ENCODE data around the gene TBC1D2. TPM values are rescaled to one million over a fixed set of nuclear protein-coding genes. Genes with fewer than 3 reads are reported as not detected.

The TBC1D2 gene
- total and polyA plus RNA-seq, 2 of the 13 experiments (the other 11 are each of a cell fraction or from before 2014, with no cell fraction given) = 2.0 to 2.8 TPM

DNA sequence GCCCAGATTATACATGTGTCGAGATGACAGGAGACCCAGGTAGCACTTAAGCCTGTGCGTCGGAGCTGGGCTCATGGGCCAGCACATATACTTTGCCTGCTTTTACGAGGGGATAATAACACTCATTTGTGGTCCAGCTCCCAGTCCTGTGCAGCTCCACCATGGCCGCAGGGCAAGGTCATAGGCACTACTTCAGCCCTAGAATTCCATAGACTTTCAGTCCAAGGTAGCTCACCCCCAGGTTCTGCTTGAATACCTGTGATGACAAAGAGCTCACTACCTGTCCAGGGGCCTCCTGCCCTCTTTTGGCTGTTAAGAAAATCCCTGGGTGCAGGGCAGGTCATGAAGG lies 64.7 kb downstream of the TBC1D2 start:
- no TSS peak for BruUV-seq (replicated peaks)
- Histone ChIP-seq H3K4me1 (ENCODE audit: insufficient read depth, low read length) (peaks cover 44% of the 10 kb centered on the region), H3K4me3 (replicated peaks in 1 of 3; ENCODE audit: insufficient read depth in 1 of 3, low read depth in 2 of 3, low read length in 3 of 3) (peak overlapping the region in 1 of 3 experiments; percentile 98; a peak in 3 of 6 replicates), H3K27ac (ENCODE audit: extremely low read length, insufficient read depth, low read length) (no peak overlapping the region), H3K36me3 (replicated peaks in 1 of 2; ENCODE audit: control insufficient read depth in 1 of 2, insufficient read depth in 2 of 2, low read length in 2 of 2) (no peaks in the 10 kb centered on the region), H2AFZ (ENCODE audit: low read length) (no peak overlapping the region), H3K9me3 (ENCODE audit: low read length) (no peaks in the 10 kb centered on the region), H4K20me1 (ENCODE audit: insufficient read depth, low read length) (no peaks in the 10 kb centered on the region), H3K27me3 (ENCODE audit: control insufficient read depth in 1 of 2, insufficient read depth in 2 of 2, low read length in 2 of 2) (no peaks in the 10 kb centered on the region), H3K9ac (ENCODE audit: insufficient read depth, low read depth, low read length) (no peak overlapping the region), H3K79me2 (ENCODE audit: insufficient read depth, low read length) (peaks cover 51% of the 10 kb centered on the region), H3K4me2 (ENCODE audit: low read depth, low read length) (peak overlapping the region; percentile 85)
- POLR2A ChIA-PET = interaction anchor here (1.2 to 3.6 kb wide), 7 partner anchors 8 to 145 kb away, joined by 3 to 15 read pairs (median 5); partner anchors contain the start of genes NANS, TBC1D2 and TRIM14
- in situ Hi-C loops (cut with HindIII; ENCODE audit: extremely low pct_ligation_motif_present, low pct_unique_long_range_greater_than_20kb) = loop anchor here (5.0 kb wide), 1 partner anchor 73 kb away; the partner anchor contains the start of gene TRIM14
- ATAC-seq (0 out of 3 replicates have a peak, but pooled peaks have one; percentile 1), DNase-seq (ENCODE audit: low spot score) (no peak), FAIRE-seq (no peak)
- no peak for TF ChIP-seq MEIS1 (CRISPR knock-in tag; IDR thresholded peaks at IDR 0.05; ENCODE audit: borderline replicate concordance)
- TF ChIP-seq, protein P1, sequence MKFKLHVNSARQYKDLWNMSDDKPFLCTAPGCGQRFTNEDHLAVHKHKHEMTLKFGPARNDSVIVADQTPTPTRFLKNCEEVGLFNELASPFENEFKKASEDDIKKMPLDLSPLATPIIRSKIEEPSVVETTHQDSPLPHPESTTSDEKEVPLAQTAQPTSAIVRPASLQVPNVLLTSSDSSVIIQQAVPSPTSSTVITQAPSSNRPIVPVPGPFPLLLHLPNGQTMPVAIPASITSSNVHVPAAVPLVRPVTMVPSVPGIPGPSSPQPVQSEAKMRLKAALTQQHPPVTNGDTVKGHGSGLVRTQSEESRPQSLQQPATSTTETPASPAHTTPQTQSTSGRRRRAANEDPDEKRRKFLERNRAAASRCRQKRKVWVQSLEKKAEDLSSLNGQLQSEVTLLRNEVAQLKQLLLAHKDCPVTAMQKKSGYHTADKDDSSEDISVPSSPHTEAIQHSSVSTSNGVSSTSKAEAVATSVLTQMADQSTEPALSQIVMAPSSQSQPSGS (CRISPR knock-in tag; IDR thresholded peaks at IDR 0.05) = 0 out of 2 replicates have a peak, but pooled peaks have one; percentile 13
- TF ChIP-seq ZFP36L2 (CRISPR knock-in tag; IDR thresholded peaks at IDR 0.05) = no peak
- no peak for TF ChIP-seq ZNF24 (IDR thresholded peaks at IDR 0.05)
- 0 out of 2 replicates have a peak, but pooled peaks have one; percentile 18 for TF ChIP-seq ZNF878 (CRISPR knock-in tag; IDR thresholded peaks at IDR 0.05)
- 0 out of 2 replicates have a peak, but pooled peaks have one; percentile 20 for TF ChIP-seq TBX2 (CRISPR knock-in tag; IDR thresholded peaks at IDR 0.05; ENCODE audit: borderline replicate concordance)
- no peak for TF ChIP-seq TP53 (CRISPR knock-in tag; conservative IDR thresholded peaks at IDR 0.05)
- intact Hi-C loops (cut with micrococcal nuclease; ENCODE audit: unreplicated experiment) = loop anchor here (2.0 to 5.0 kb wide), 3 partner anchors 14 to 113 kb away; no protein-coding TSS in a partner anchor
- CTCF ChIA-PET (ENCODE audit: low intra/inter-chr PET ratio, low total read pairs) = no interaction called here
- WGBS (ENCODE audit: low lambda C conversion rate) = 31% methylated on average over 4 of the region's 5 CpGs

- FAIRE-seq (no peak), DNase-seq (ENCODE audit: low spot score) (no peak), ATAC-seq (no peak)
- no peak overlapping the region for H3K4me3 ChIP-seq (replicated peaks in 1 of 3; ENCODE audit: insufficient read depth in 1 of 3, low read depth in 2 of 3, low read length in 3 of 3)
- H3K27ac ChIP-seq (ENCODE audit: extremely low read length, insufficient read depth, low read length) = no peak overlapping the region
- WGBS (ENCODE audit: low lambda C conversion rate) = 94% methylated on average over 6 of the region's 6 CpGs
- H3K4me1 ChIP-seq (ENCODE audit: insufficient read depth, low read length) = peaks cover 48% of the 10 kb centered on the region
- H2AFZ ChIP-seq (ENCODE audit: low read length) = no peak overlapping the region
- H3K4me2 ChIP-seq (ENCODE audit: low read depth, low read length) = no peak overlapping the region
- intact Hi-C loops (cut with micrococcal nuclease; ENCODE audit: unreplicated experiment) = no loop called here
- POLR2A ChIA-PET = no interaction called here
- no peaks in the 10 kb centered on the region for H3K27me3 ChIP-seq (ENCODE audit: control insufficient read depth in 1 of 2, insufficient read depth in 2 of 2, low read length in 2 of 2)
- H4K20me1 ChIP-seq (ENCODE audit: insufficient read depth, low read length) = no peaks in the 10 kb centered on the region
- H3K36me3 ChIP-seq (replicated peaks in 1 of 2; ENCODE audit: control insufficient read depth in 1 of 2, insufficient read depth in 2 of 2, low read length in 2 of 2) = peaks cover 0 to 1% of the 10 kb centered on the region in 2 experiments; a peak in 1 of 5 replicates
- in situ Hi-C loops (cut with HindIII; ENCODE audit: extremely low pct_ligation_motif_present, low pct_unique_long_range_greater_than_20kb) = no loop called here
- CTCF ChIA-PET (ENCODE audit: low intra/inter-chr PET ratio, low total read pairs) = no interaction called here
- H3K9ac ChIP-seq (ENCODE audit: insufficient read depth, low read depth, low read length) = no peak overlapping the region
- peaks cover 57% of the 10 kb centered on the region for H3K79me2 ChIP-seq (ENCODE audit: insufficient read depth, low read length)
- no peaks in the 10 kb centered on the region for H3K9me3 ChIP-seq (ENCODE audit: low read length)
- BruUV-seq (replicated peaks) = TSS peak; percentile 37
- TF ChIP-seq CHD4 (IDR thresholded peaks at IDR 0.05; ENCODE audit: borderline replicate concordance, low read length) (peak; percentile 66; the same call in 1 of the 2 replicates), ZNF432 (CRISPR knock-in tag; IDR thresholded peaks at IDR 0.05; ENCODE audit: borderline replicate concordance) (no peak), ZNF570 (CRISPR knock-in tag; IDR thresholded peaks at IDR 0.05; ENCODE audit: borderline replicate concordance) (no peak), ZNF263 (CRISPR knock-in tag; IDR thresholded peaks at IDR 0.05) (no peak), ATF1 (CRISPR knock-in tag; IDR thresholded peaks at IDR 0.05) (no peak), FOXA3 (CRISPR knock-in tag; IDR thresholded peaks at IDR 0.05) (no peak), ZNF550 (CRISPR knock-in tag; IDR thresholded peaks at IDR 0.05; ENCODE audit: borderline replicate concordance) (no peak), SRSF4 (IDR thresholded peaks at IDR 0.05; ENCODE audit: low read depth, low read length, poor library complexity, severe bottlenecking) (no peak), GATAD1 (CRISPR knock-in tag; IDR thresholded peaks at IDR 0.05) (no peak)
- TF ChIP-seq, protein P2, sequence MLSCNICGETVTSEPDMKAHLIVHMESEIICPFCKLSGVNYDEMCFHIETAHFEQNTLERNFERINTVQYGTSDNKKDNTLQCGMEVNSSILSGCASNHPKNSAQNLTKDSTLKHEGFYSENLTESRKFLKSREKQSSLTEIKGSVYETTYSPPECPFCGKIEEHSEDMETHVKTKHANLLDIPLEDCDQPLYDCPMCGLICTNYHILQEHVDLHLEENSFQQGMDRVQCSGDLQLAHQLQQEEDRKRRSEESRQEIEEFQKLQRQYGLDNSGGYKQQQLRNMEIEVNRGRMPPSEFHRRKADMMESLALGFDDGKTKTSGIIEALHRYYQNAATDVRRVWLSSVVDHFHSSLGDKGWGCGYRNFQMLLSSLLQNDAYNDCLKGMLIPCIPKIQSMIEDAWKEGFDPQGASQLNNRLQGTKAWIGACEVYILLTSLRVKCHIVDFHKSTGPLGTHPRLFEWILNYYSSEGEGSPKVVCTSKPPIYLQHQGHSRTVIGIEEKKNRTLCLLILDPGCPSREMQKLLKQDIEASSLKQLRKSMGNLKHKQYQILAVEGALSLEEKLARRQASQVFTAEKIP (CRISPR knock-in tag; IDR thresholded peaks at IDR 0.05; ENCODE audit: borderline replicate concordance) = no peak
Observed at GRCh38 chr9:98189412-98189811, 66.0 kb downstream of the TBC1D2 start.

Measured in HepG2 (cell line).